HG02885 (cell line): ENCODE data around the gene MLANA.
A peak's percentile ranks its signal among the peaks of the same experiment; 100 is the strongest.

Source experiments
- ATAC-seq: cut with Tn5 transposase; IDR thresholded peaks from one replicate; pipeline ENCODE4 v1.9.1; 2021; ENCODE audit warnings: mild to moderate bottlenecking; ENCODE audit not compliant: unreplicated experiment, poor library complexity

The MLANA gene, protein sequence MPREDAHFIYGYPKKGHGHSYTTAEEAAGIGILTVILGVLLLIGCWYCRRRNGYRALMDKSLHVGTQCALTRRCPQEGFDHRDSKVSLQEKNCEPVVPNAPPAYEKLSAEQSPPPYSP

DNA sequence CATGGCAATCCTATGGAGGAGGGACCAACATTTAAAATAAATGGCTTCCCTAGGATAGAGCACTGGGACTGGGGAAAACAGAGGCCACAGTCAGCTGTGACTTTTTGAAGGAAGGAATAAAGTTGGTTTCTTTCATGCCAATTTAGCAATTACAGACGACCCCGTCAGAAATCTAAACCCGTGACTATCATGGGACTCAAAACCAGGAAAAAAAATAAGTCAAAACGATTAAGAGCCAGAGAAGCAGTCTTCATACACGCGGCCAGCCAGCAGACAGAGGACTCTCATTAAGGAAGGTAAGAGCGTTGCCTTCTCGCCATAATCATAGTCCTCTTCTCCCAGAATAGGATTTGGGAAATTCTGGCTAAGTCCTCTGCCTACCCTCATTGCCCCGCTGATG, at the start of gene MLANA:
MLANA (plus strand) TSS at position 249 of the 400 bp plus-strand sequence. CDS start 1,586 bp downstream, outside the sequence.
- ATAC-seq: no peak

- ATAC-seq: no peak
These were observed 48.7 kb upstream of the MLANA start for GRCh38 chr9:5841771-5842573.

- no peak for ATAC-seq
These were observed 47.5 kb upstream of the MLANA start for GRCh38 chr9:5842929-5843793.

DNA sequence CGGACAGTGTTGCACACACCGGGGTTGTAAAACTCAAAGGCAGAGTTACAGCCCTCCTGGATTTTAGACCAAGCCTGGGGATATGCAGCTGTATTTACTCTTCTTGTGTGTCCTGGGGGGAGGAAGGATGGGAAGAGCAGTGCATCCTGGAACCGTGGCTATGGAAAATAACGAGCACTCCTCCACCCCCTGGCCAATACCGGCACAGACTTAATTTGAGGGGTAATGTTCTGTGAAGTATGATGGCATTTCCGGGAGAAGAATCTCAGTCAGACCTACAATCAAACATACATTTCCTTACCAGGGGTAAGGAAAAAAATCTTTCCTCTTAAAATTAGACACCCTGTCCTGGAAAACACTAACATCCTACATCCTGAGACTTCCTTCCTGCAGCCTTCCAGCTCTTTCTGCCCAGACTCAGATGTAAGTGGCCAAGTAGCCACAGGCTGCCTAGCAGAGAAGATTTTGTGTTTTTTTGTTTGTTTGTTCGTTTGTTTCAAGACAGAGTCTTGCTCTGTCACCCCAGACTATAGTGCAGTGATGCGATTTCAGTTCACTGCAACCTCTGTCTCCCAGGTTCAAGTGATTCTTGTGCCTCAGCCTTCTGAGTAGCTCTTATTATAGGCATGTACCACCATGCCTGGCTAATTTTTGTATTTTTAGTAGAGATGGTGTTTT, 46.8 kb upstream of the MLANA start:
- ATAC-seq: no peak

DNA sequence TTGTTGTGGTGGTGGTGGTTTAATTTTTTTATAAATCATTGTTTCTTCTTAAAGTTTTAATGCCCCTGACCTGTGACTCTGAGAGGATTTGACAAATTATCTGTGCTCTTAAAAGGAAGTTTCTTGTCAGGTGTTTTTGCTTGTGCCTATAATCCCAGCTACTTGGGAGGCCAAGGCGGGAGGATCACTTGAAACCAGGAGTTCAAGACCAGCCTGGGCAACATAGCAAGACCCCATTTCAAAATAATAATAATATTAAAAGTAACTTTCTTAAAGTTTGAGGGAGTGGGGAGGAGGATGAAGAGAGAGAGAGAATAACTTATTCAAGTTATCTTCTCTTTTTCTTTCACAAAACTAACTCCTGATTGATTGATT, 45.5 kb upstream of the MLANA start:
- no peak for ATAC-seq

DNA sequence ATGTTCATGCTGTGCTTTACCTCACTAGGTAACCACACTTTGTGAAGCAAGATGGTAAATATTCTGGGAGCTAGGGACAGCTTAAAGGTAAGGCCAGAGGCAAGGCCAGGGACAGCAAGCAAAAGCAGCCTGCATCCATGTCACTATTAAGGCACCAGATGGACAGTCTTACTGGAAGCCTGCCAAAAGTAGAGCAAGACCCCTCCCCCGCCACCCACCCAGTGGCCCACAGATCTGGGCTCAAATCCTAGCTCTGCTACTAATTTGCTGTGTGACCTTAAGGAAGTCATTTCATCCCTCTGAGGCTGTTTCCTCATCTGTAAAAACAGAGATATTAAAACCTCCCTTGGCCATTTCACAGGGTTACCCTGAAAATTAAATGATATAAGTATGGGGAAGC, 44.6 kb upstream of the MLANA start:
- ATAC-seq: no peak

DNA sequence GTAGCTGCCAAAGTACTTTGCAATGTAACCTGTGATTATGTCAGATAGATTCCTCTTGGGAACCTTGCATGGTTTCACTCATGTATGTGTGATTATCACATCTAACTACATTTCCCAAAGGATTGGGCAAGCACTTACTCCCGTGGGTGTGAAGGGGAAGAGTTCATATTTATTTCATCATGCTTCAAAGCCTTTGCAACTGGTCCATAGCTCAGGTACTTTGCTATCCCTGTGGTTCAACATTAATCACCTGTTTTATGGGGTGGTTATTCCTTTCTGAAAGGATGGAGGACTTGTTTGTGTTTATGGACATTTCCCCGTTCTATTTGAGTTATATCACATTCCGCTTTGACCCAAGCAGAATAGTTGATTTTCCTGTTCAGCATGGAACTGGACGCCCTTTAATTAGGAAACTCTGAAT, 44.2 kb upstream of the MLANA start:
- no peak for ATAC-seq

GRCh38 chr9:5848372-5848882, 42.3 kb upstream of the MLANA start:
- no peak for ATAC-seq

- no peak for ATAC-seq
These were observed 40.0 kb upstream of the MLANA start for GRCh38 chr9:5850724-5851122.

- ATAC-seq: peak; percentile 95
These were observed 39.2 kb upstream of the MLANA start for GRCh38 chr9:5851445-5851844.

- no peak for ATAC-seq
These were observed 37.7 kb upstream of the MLANA start for GRCh38 chr9:5852987-5853386.

DNA sequence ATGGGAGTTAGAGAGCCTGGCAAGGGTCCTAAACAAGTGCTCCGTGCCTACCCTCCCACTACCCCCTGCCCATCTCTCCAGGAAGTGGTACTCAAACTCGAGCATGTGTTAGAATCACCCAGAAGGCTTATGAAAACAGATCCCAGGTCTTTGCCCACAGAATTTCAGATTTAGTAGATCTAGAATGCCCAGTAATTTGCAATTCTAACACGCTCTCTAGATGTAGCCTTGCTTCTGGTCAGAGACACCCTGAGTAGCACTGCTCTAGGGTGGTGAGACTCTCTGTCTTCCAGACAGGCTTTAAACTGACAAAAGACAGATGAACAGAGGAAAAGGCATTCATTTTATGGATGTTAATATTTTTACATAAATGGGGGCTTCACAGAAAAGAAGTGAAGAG, 37.1 kb upstream of the MLANA start:
- no peak for ATAC-seq

DNA sequence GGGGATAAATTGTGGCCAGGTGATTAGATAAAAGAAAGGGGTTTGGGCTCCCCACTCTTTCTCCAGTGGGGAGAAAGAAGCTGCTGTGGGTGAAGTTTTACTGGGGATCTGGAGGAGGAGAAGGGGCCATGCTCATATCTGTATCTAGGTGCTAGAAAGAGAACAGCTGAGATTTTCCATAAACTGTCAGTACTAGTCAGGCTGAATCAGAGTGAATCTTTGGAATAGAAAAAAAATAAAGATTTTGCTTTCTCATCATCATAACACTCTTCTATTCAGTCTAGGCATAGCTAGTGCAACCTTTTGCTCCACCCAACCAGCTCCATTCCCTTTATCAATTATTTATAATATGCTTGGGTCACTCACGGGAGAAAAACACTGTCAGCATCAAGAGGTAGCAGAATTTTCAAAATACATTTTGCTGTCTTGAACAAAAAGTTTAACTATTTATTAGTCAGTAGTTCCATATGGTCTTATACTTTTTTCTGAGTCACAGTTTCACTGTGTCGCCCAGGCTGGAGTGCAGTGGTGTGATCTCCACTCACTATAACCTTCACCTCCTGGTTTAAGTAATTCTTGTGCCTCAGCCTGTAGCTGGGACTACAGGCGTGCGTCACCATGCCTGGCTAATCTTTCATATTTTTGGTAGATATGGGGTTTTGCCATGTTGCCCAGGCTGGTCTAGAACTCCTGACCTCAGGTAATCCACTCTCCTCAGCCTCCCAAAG, 36.5 kb upstream of the MLANA start:
- ATAC-seq: no peak

- ATAC-seq: no peak
These were observed 32.8 kb upstream of the MLANA start for GRCh38 chr9:5857928-5858327.

GRCh38 chr9:5858833-5859232, 31.9 kb upstream of the MLANA start:
- no peak for ATAC-seq

DNA sequence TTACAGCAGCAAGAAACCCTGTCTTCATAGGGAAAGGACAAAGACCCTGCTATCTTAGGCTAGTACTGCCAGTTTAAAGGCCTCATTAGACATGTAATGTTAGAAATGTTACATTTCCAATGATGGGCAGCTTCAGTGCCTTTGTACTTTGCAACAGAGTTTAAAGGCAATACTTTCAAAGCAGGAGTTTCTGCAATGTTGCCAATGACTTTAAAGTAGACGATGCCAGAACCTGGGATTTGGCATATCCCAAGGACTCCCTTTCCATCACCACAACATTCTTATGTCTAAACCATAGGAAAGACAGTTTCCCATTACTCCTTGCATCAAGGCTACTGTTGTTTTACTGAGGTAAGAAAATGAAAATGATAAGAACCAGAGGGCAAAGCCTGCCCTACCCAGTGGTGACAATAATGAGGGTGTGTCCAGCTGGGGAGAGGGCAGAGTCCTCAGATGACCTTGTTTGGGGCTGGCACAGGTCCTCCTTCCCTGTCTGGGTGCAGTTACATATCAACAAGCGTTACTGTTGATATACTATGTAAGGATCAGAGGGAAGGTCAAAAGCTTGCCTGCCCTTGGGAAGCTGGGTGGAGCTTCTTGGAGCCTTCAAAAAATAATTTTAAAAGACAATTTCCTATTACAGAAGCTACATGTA, 27.5 kb upstream of the MLANA start:
- ATAC-seq: no peak

DNA sequence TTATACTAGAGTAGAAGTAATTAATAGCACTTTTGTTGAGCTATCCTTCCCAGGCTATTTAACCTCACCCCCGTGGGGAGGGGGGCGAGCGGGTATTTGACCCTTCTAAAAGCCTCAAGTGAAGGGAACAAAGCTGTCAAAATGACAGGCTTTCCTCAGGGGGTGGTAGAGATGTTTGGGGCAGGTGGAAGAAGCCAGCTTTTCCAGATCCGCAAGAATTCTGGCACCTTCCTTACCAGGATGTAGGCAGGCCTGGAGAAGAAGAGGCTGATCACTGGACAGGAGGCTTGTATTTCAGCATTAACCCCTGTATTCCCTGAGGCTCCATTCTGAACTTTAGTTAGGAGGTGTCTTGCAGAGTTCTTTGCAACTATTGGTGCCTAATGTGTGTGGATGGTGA, 26.2 kb upstream of the MLANA start:
- no peak for ATAC-seq

- ATAC-seq: no peak
These were observed 24.4 kb upstream of the MLANA start for GRCh38 chr9:5866272-5866671.

DNA sequence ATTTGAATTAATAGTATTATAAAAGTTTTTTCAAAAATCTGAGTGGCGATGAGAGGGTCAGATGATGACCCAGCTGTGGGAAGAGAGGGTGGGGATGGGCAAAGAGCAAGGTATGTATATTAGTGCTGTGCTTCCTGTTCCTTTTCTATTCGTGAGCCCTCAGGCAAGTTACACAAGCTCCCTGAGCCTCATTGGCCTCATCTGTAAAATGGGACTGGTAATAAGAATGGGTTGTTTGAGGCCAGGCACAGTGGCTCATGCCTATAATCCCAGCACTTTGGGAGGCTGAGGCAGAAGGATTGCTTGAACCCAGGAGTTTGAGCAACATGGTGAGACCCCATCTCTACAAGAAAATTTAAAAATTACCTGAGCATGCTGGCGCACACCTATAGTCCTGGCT, 24.0 kb upstream of the MLANA start:
- ATAC-seq: no peak
